RCC 7860 (cell line): ENCODE data around the gene CPS1.
A peak's percentile ranks its signal among the peaks of the same experiment; 100 is the strongest.

Experiments used
- DNase-seq: peaks from one replicate; pipeline ENCODE4 v3.0.0-alpha.2; 2015; ENCODE audit warnings: low spot score
- FAIRE-seq: peaks from 2 replicates; lab custom pipeline; 2012; peaks lifted over from hg19 to GRCh38; lab: Jason Lieb, UNC

Gene CPS1

DNA sequence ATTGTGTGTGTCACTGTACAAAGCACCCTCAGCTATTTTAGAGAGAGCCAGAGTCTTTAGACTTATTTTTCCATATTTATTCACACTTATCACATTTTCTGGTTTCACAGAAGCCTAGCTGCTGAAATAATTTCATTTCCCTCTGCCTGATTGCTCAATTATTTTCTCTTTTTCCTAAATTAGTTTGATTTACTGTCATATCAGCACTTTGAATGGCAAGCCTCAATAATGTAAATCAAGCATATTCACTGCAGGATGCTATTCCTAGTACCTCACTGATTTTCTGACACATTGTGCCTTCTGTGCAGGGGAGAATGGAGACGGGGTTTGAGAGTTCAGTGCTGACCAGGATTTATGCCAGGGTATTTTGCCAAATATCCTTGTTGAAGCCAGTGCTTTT, 48.3 kb downstream of the CPS1 start:
- DNase-seq: no peak
- FAIRE-seq: no peak

DNA sequence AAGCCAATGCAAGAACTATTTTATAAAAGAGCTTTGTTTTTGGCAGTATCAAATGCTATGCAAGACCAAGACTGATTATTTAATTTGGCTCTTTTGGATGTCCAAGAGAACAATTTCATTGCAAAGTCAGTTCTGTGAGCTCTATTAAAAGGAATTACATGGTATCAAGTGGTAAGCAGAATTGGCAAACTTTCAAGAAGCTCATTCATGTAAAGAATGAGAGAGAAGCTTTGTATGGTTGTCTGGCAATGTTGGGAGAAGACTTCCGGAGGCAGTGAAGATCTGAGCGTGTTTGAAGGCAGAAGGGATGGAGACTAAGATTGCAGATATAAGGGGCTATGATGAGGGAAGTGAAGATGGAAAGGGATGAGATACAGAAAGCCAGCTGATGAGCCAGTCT, 49.6 kb downstream of the CPS1 start:
- FAIRE-seq (no peak), DNase-seq (no peak)

DNA sequence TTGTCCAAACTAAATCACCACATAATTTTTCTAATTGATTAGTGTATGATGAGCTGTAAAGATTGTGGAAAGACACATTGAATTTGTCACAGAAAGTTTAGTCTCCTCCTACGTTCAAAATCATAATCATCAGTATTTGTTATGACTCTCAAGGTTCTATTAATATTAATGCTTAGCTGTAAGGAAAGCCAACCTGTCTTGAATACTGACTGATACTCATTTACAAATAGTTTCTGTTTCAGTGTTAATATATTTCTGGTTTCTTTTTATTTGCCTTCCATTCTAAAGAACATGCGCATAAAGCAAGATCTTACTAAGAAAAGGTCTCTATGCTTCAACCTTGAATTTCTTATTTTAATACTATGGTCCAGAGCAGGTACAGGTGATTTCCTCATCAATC, 55.1 kb downstream of the CPS1 start:
- DNase-seq (no peak), FAIRE-seq (no peak)

DNA sequence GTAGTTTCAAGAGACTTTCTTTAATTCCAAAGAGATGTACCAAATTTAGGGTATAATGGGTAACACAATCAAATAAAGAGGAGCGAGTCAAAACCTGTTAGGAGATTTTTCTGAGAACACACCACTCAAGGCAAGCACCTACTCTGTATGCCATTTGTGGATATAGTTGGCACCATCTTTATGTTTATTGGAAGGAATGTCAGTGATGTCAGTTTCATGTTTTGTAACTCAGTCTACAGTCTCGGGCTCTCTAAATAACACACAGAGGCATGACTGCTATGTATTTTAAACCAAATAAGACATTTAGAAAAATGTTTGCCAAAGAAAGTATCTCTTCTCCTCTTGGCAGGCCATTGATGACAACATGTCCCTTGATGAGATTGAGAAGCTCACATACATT, 59.7 kb downstream of the CPS1 start:
- FAIRE-seq (no peak), DNase-seq (no peak)

DNA sequence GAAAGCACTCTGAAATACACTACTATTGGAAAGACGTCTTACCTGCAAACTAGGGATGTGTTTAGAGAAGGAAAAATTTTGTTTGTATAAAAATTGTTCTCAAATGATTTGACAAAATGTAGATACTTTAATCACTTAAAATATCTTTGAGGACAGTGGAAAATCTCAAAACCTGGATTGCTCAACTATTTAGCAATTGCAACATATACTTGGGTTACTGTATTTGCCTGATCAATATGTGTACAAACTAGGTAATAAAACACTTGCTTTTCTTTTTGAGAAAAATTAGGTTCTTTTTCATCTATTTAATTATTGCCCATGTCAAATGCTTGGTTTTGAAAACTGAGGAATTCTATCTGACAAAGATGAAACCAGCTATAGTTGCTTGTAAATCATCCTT, 60.9 kb downstream of the CPS1 start:
- FAIRE-seq: no peak
- DNase-seq: no peak

DNA sequence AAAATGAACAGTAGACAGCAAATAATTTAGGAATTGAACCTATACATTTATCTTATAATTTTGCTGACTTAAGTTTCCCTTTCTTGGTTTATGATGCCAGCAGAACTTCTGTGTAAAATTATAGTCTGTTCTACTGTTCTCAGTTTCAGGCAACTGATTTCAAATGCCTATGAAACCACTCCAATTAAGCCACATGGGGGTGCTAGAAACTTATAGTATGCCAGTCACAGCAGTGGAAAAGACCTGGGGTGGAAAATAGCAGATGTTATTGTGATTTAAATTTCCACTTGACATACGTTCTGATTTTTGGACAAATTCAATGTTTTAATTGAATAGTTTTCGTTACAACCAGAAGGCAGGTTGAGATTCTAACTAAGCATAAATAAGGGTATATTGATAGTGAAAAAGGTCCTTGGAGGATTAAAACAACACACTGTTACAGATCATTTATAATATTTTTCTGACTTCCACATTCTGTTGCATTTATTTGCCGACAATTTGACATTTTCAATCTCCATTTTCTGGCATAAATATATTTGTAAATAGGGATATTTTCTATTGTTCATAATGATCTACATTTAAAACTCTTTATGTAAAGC, 61.4 kb downstream of the CPS1 start:
- peak; percentile 30 for FAIRE-seq
- peak; percentile 34 for DNase-seq

DNA sequence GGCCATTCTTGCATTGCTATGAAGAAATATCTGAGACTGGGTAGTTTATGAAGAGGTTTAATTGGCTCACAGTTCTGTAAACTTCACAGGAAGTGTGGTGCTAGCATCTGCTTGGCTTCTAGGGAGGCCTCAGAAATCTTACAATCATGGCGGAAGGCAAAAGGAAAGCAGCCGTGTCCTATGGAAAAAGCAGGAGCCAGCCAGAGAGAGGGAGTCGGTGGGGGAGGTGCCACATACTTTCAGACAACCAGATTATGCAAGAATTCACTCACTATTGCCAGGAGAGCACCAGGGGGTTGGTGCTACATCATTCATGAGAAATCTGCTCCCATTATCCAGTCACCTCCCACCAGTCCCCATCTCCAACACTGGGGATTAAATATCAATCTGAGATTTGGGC, 64.1 kb downstream of the CPS1 start:
- FAIRE-seq (no peak), DNase-seq (no peak)

DNA sequence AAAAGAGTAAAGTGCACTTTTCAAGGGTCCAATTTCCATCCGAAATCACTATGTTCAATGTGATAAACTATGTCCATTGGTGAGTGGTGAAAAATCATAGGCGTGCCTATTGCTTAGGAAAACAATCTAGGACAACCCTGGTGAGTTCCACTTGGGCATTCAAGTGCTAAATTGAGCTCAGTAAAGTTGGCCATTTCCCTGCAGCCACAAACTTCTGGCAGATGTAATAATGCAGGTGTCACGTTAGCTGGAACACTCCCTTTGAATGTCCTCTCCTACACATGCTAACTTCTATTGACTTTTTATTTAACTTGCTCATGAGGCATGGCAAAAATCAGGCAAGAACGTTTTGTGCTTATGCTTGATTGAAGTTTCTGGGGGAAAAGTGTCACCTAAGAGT, 67.1 kb downstream of the CPS1 start:
- no peak for DNase-seq

DNA sequence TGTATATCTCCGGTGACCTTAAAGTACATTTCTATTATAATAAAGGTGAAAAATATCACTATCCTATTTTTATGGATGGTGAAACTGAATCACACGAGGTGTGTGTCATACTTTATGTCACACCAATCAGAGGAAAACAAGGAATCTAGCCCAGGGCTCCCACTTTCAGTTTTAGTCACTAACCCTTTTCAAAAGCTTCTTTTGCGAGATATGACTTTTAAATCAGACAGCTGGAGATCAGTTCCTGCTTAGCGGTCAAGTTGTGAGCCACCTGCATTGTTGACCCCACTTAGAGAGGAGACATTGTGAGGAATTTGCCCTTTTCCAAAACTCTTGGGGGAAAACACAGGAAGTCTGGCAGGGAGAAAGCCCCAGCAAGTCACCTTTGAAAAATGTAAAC, 70.5 kb downstream of the CPS1 start:
- FAIRE-seq (no peak), DNase-seq (no peak)

More for the DNA sequence above, 67.1 kb downstream of the CPS1 start:
- FAIRE-seq: no peak

DNA sequence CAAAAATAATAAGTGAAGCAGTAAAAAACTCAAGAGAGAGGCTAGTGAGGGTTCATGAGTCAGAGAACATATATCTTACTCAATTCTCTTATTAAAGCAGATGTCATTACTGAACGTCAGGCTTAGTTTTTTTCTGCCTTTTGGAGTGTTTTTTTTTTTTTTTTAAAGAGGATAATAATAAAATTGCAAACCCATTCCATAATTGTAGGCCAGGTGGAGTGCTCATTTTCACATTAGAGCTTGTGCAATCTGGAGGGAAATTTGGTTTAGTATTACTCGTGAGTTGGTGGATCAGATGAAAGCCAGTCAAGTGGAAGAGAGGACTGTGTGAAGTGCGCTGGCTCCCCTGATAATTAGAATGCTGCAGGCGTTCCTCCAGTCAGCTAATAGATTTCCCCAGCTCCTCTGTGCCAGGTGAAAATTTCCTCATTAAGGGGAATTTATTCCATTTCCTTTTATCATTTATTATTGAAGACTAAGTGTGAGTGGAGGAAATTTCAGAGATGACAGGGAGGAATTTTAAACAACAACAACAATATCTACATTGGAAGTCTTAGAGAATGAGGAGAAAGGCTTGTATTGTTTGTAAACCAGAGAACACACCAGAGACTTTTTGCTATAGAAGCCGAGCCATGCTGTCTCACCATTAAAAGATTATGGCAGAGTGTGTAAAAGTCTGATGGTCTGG, 74.6 kb downstream of the CPS1 start:
- no peak for FAIRE-seq

DNA sequence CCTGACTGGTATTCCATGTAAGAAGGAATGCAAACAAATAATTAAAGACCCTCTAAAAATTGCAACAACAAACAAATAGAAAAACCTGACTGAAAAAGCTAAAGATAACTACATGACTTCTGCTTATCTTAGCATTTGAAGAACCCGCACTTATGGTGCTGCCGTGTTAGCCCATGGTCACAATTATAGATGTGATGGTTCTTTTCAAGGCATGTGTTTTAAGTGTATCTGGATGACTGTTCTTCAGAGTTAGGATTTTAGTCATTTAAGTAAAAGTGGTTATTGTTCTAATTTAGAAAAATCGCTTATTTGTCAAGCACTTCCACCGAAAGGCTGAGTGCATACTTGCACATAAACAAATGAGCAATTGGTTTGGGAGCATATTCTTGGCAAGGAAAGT, 77.3 kb downstream of the CPS1 start:
- no peak for DNase-seq
- FAIRE-seq: no peak

More for the DNA sequence above, 74.6 kb downstream of the CPS1 start:
- DNase-seq: no peak

DNA sequence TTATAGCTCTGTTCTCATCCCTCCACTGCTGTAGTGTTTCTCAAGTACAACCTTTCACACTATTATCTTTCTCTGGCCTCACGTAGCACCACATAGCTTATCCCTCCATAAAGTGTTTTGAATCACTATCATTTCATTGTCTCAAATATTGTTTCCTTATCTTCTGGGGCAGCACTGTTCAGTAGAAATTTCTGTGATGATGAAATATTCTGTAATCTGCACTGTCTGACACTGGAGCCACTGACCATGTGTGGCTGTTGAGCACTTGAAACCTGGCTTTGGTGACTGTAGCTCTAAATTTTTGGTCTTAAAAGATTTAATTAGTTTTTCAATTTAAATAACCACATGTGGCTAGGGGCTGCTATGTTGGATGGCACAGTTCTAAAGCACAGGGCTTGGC, 78.9 kb downstream of the CPS1 start:
- FAIRE-seq (no peak), DNase-seq (no peak)

DNA sequence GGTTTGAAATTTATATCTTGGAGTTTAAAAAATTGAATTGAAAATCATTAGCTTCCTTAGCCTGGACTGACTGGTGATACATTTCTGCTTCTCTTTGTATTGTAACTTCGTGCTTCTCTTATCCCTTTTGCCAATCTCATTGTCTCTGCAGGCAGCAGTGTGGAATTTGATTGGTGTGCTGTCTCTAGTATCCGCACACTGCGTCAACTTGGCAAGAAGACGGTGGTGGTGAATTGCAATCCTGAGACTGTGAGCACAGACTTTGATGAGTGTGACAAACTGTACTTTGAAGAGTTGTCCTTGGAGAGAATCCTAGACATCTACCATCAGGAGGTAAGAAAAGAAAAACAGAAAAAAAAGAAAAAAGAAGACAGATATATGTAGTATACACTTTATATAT, 85.9 kb downstream of the CPS1 start:
- no peak for FAIRE-seq
- DNase-seq: no peak

DNA sequence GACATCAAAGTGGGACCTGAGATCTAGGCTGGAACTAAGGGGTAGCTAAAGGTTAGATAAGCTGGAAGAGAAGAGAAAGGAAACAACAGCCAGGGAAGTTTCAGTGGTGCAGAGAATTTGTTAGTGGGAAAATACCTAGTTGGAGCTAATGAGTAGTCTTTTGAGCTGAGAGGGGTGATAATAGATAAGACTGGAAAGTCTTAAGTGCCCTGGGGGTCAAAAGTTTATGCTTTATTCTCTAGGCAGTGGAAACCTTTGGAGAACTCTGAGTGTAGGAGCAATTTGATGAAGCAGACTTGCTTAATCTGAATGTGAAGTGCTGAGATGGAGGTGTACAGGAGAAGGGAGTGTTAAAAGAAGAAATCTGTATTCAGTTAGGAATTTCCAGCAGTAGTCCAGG, 90.8 kb downstream of the CPS1 start:
- FAIRE-seq (no peak), DNase-seq (no peak)

DNA sequence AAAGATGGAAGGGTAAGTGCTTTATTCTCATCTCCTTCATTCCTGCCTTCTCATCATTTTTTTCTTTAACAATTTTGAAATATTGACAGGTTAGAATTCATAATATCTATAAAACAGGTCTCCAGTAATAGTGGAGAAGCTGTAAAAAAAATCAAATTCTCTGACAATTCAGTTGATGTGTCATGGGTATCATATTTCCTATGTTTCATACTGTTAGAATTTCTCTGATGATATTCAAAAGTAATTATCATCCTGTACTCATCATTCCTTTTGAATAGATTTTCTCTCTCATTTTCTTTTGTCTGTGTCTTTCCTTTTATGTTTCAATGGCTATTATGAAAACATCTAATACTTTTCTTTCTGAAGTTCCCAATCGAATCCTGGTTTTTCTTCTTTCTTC, 97.7 kb downstream of the CPS1 start:
- DNase-seq: no peak
- FAIRE-seq: no peak

DNA sequence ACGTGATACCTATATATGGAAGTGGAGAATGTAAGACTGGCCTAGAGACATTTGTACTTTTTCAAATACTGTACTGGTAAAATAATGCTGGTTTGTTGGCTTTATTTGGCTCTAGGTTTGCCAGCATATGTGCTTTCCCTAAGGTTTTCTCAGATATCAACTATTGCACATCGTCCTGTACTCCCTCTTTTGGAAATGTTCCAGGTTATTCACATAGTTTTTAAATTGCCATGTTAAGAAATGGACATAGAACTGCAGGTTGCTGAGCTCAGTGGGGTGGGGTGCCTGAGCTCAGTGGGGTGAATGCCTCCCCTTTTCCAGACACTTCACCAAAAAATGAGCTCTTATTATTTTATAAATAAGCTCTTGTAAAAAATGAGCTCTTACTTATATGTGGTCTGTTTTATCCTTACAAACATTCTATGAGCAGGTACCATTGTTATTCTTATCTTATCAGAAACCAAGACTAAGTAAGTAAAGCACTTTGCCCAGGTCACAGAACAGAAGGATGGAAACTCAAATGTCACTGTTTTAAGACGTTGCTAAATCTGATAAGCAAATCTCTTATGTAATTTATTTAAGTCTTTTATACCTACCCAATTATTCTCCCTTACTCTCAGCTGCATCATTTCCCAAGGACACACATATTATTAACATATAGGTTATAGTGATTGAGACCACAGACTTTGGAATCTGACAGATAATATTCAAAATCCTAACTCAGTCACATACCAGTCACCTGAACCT, 99.0 kb downstream of the CPS1 start:
- FAIRE-seq (no peak), DNase-seq (no peak)

DNA sequence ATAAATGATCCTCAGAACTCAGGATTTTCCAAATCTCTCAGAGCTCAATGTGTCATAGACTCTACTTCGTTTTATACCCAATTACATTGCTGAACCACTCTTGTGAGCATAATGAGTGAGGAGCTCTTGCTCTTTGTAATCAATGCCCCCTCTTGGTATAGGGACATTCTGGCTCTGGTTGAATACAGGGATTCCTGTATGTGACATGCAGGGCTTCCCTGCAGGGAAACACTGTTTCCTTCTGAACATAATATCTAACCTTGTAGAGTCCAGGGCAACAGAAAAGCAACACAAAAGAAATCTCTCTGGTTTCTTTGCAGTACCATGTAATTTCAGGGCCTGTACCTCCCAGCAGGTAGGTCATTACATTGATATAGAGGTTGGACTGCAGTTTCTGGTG, 101.5 kb downstream of the CPS1 start:
- no peak for DNase-seq
- FAIRE-seq: no peak

DNA sequence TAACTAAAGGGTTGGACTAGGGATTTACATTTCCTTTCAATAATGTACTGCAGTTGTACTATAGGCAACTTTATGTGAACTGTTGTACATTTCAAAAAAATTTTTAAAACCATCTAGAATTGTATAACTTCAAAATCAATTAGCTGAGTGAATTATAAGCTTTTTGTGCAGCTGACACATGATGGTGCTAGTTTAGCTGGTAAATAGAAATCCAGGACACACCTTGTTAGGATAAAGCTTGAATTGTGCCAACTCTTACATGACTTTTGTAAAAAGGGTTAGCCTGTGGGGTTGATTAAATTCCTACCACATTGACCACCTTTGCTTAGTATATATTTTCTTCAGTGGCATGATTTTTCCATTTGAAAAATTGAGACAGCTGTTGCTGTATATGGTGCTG, 104.4 kb downstream of the CPS1 start:
- DNase-seq (no peak), FAIRE-seq (no peak)

DNA sequence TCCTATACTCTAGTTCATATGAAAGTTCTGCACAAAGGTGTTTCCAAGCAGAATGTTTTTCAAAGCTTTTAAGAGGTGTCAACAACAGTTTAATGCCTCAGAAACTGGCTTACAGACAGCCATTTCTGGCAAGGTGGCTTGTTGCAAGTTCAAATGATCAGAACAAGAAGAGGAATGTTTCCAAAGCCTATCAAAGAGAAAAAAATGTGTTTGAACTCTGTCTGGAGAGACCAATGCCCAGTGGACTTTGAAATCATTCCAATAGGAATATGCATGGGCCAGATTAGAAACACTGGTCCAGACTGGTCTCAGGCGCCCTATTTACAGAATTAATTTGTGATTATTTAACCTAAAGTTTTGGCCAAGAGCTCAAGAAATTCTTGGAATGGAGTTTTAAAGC, 106.2 kb downstream of the CPS1 start:
- DNase-seq: no peak
- FAIRE-seq: no peak

DNA sequence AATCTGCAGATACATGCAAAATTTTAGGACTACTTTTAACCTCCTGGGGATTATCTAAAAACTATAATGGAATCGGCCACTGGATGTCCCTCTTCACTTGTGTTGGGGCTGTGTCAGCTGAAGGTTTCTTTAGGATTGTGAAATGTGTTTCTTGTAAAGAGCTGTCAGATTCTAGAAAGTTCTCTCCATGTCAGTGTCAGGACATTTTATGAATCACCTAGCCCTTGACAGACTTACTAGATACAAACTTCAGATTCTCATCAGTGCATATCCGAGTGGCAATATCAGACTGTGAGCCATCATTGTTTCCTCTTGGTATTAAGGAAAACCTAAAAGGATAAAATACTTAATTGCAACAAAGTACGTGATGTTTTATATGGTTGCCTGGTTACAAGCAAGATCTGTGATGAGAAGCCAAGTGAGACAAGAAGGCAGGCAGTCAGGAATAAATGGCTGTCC, 107.3 kb downstream of the CPS1 start:
- no peak for DNase-seq
- no peak for FAIRE-seq

DNA sequence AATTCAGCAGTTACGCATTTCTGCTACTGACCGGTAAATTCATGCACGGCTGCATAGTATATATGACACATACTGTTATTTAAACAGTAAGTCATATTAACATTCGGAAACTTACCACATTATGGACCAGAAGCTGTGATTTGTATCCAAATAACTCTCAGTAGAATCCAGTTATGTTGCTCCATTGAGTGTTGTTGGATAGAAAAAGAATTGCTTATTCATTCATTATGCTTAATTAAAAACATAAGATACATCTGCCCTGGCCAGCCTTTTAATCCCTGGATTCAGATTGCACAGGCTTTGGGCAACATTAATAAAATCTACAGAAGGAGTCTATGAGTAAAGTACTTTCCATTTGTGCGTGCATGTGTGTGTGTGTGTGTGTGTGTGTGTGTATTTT, 111.3 kb downstream of the CPS1 start:
- DNase-seq (no peak), FAIRE-seq (no peak)

DNA sequence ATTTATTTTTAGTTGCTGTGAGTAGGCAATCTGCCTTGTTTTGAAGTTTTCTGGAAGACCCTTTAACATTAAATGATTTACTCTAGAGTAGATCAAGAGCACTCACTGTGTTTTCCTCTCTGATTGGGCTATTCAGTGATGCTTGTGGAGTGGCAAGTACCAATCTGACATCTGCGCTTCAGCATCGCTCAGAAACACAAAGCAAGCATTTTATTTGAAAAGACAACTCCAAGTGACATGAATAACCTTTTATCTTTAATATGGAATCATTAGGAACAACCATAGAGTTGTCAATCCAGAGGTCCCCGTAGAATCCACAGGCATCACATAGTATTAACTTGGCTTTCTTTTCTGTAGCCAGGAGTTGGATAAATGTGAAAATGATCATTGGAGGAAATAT, 114.7 kb downstream of the CPS1 start:
- FAIRE-seq (no peak), DNase-seq (no peak)
